Measurements from ENCODE around the gene SMAD3. TPM values are rescaled to one million over a fixed set of nuclear protein-coding genes. Genes with fewer than 3 reads are reported as not detected.

The SMAD3 gene
- total RNA-seq, 2 donors from 2014 or later = 47.9 to 78.5 TPM

DNA sequence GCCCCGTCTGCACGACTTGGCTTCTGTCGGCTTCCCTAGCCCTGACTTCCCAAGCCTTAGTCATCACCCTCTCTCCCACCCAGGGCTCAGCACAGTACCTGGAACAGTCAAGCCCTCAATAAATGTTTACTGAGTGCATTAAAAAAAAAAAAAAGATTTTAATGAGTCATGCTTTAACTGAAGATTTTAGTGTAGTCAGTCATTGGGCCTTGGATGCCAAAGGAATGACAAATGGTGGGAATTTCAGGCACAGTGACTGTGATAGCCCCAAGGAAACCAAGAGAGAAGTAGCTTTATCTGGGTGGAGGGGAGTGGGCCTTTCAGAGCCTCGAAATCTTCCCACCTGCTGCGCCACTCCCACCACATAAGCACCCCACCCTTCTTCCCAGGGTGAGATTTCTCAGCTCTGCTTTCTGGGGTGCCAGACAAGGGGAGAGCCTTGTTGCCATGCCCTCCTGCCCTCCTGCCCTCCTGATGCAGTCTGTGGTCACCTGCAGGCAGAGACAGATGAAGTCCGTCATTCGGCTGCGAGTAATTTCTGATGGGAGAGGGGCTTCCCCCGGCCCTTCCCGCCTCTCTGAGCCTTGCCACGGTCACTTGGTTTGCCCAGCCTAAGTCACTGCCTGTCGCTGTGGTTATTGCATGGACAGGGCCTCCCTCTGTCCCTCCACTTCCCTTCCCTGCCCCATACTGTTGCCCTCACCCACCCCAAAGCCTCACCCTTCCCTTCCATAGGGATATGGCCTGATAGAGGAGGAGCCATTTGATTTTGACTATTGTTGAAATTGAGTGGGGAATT, 41.8 kb downstream of the SMAD3 start:
- Histone ChIP-seq H3K4me1 (ENCODE audit: control insufficient read depth in 1 of 2, low read depth in 2 of 2) (peaks cover 53 to 82% of the 10 kb centered on the region in 2 donors), H3K36me3 (no peaks in the 10 kb centered on the region), H3K4me3 (no peak overlapping the region), H3K27ac (peak overlapping the region; percentile 55 to 85), H3K27me3 (replicated peaks; ENCODE audit: insufficient read depth) (no peaks in the 10 kb centered on the region), H3K9me3 (no peaks in the 10 kb centered on the region)
- ATAC-seq (ENCODE audit: insufficient number of reproducible peaks, low FRiP score, low read depth) (peak; percentile 67), DNase-seq (ENCODE audit: low spot score) (peak; percentile 64)
- TF ChIP-seq, protein P1, sequence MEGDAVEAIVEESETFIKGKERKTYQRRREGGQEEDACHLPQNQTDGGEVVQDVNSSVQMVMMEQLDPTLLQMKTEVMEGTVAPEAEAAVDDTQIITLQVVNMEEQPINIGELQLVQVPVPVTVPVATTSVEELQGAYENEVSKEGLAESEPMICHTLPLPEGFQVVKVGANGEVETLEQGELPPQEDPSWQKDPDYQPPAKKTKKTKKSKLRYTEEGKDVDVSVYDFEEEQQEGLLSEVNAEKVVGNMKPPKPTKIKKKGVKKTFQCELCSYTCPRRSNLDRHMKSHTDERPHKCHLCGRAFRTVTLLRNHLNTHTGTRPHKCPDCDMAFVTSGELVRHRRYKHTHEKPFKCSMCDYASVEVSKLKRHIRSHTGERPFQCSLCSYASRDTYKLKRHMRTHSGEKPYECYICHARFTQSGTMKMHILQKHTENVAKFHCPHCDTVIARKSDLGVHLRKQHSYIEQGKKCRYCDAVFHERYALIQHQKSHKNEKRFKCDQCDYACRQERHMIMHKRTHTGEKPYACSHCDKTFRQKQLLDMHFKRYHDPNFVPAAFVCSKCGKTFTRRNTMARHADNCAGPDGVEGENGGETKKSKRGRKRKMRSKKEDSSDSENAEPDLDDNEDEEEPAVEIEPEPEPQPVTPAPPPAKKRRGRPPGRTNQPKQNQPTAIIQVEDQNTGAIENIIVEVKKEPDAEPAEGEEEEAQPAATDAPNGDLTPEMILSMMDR (IDR thresholded peaks at IDR 0.05) = no peak

DNA sequence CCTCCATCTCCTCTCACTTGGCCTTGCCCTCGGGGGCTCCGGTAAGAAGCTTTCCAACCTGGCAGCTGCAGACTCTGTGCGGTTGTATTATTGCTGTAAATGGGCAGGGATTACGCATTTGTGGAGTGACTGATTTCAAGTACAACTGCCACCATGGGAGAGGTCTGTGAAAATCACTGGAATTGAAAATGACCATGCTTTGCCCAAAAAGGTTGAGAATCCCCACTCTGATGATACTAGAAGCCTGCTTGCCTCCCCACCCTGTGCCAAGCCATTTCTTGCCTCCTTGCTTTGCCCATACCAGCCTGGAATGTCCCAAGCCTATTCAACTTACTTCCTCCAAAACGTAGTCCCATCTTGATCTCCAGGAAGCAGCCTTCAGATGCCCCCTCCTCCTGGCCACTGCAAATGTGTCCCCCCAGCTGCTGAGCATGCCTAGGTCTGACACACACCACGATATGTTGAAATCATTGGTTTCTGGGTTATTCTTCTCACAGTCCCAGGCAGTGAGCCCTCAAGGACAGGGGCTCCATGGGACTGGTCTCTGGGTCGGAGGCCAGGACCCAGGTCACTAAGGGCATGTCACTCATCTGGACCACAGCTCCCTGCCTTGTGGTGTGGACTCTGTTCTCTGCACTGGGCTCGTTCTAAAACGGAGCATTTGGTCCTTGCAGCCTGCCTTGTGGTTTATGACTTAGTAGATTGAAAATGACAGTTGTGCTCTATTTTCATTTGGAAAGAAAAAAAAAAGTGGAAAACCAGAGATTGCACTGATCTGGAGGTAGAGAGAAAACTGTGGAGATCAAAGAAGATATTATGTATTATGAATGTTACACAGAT, 42.9 kb downstream of the SMAD3 start:
- DNase-seq (ENCODE audit: low spot score) (no peak), ATAC-seq (ENCODE audit: insufficient number of reproducible peaks, low FRiP score, low read depth) (no peak)
- Histone ChIP-seq H3K9me3 (no peaks in the 10 kb centered on the region), H3K27ac (peak overlapping the region in 1 of 2 donors; percentile 22), H3K4me3 (no peak overlapping the region), H3K27me3 (replicated peaks; ENCODE audit: insufficient read depth) (no peaks in the 10 kb centered on the region), H3K36me3 (no peaks in the 10 kb centered on the region), H3K4me1 (ENCODE audit: control insufficient read depth in 1 of 2, low read depth in 2 of 2) (peaks cover 53 to 78% of the 10 kb centered on the region in 2 donors)
- TF ChIP-seq, protein P1 (IDR thresholded peaks at IDR 0.05) = no peak

DNA sequence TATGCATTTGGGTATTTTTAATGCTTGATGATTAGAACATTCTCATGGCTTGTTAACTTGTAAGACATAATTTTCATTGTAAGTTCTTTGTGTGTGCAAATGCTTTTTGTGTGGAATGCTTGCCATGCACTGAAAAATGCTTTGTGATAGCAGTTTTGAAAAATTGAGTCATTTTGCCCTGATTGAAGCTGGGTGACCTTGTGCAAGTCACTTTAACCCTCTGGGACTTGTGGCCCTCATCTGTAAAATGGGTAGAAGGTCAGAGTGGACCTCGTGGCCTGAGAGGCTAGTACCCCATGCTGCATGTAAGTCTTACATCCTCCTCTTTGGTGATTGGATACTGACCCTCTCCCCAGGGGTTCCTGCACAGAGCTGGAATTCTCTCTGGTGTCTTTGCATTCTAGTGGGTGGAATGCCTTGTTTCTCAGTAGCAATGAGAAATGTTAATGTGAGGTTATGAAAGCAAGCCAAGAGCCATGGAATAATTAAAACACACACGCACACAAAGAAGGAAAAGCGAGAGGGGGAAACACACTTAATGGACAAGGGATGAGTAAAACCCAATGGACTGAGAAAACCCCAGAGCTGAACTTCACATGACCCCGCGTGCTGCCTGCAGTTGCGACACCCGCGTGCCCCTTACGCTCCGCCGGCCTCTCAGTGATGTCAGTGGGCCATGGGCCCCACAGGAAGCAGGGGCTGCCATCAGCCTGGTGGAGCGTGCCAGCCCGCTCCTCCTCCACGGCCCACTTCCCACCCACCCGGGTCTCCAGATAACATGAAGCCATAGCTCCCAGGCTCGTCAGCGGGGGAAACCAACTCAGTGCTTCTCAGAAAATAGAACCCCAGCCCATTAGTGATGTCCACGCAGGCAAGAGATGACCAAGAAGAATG, 44.0 kb downstream of the SMAD3 start:
- peak overlapping the region in 1 of 2 donors; percentile 23 for H3K27ac ChIP-seq

DNA sequence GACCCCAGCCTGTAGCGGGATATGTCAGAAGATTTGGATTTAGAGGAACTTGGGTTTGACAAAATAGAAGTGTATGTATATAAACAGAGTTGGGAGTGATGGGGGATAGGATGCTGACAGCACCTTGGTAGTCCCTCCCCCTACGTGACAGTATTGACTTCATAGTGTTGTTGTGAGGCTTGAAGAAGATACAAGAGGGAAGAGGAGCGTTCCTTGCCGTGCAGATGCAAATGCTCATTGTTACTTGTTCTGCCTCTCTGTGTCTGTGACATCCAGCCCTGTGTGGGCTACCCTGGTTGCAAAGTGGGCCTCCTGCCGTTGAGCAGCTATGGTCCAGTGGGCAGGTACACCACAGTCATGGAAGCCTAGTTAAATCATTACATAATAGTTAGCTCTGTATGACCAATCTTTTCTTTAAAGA, 45.0 kb downstream of the SMAD3 start:
- no peaks in the 10 kb centered on the region for H3K9me3 ChIP-seq
- no peaks in the 10 kb centered on the region for H3K27me3 ChIP-seq (replicated peaks; ENCODE audit: insufficient read depth)
- DNase-seq (ENCODE audit: low spot score) (no peak), ATAC-seq (ENCODE audit: insufficient number of reproducible peaks, low FRiP score, low read depth) (no peak)
- H3K4me3 ChIP-seq = no peak overlapping the region
- TF ChIP-seq, protein P1 (IDR thresholded peaks at IDR 0.05) = no peak
- no peaks in the 10 kb centered on the region for H3K36me3 ChIP-seq
- peaks cover 48 to 75% of the 10 kb centered on the region in 2 donors for H3K4me1 ChIP-seq (ENCODE audit: control insufficient read depth in 1 of 2, low read depth in 2 of 2)
- peak overlapping the region in 1 of 2 donors; percentile 23 for H3K27ac ChIP-seq

More for the DNA sequence above, 44.0 kb downstream of the SMAD3 start:
- Histone ChIP-seq H3K9me3 (no peaks in the 10 kb centered on the region), H3K27me3 (replicated peaks; ENCODE audit: insufficient read depth) (no peaks in the 10 kb centered on the region), H3K36me3 (no peaks in the 10 kb centered on the region), H3K4me3 (no peak overlapping the region), H3K4me1 (ENCODE audit: control insufficient read depth in 1 of 2, low read depth in 2 of 2) (peaks cover 47 to 74% of the 10 kb centered on the region in 2 donors)
- ATAC-seq (ENCODE audit: insufficient number of reproducible peaks, low FRiP score, low read depth) (no peak), DNase-seq (ENCODE audit: low spot score) (no peak)
- TF ChIP-seq, protein P1 (IDR thresholded peaks at IDR 0.05) = no peak
